GM21576 (cell line): ENCODE results near the gene GLDC.

Experiments used
- ATAC-seq: cut with Tn5 transposase; IDR thresholded peaks from one replicate; pipeline ENCODE4 v1.9.1; 2021; ENCODE audit warnings: mild to moderate bottlenecking, moderate library complexity; ENCODE audit not compliant: unreplicated experiment

The GLDC gene

DNA sequence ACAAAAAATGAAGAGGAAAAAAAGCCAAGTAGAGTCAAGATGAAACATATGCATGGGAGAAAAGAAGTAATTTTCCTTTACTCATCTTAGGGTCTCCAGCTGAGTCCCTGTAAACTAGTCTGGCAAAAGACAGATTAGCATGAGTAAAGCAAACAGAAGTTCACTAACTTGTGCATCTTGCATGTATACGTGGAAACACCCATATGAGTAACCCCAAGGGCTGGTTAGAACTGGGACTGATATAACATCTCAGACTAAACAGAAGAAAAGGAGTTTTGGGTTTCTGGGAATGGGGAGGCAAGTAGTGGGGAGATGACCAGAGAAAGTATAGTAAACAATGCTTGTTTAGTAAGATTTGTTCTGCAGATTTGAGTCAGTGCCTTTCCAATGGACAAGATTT is 20.1 kb upstream of the GLDC start:
- ATAC-seq = no peak

DNA sequence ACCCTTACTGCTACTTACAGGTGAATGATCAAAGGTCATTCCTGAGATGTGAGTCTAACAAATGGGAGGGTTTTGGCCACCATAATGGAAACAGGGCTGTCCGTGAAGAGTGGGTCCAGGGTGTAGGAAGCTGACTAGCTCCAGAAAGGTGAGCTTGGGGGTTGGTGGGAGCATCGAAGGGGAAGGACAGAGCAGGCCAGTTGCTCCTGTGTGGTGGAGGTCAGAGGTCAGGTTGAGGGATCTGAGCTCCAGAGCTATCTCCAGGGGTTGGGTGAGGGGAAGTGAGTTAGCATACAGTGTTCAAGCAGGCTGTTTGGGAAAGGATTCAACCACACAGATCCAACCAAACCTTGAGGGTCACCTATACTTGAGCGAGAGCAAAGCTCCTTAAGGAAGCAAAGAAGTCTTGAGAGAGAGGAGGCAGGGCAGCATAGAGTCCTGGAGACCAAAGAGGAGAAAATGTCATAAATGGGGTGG is 18.7 kb upstream of the GLDC start:
- ATAC-seq = no peak

DNA sequence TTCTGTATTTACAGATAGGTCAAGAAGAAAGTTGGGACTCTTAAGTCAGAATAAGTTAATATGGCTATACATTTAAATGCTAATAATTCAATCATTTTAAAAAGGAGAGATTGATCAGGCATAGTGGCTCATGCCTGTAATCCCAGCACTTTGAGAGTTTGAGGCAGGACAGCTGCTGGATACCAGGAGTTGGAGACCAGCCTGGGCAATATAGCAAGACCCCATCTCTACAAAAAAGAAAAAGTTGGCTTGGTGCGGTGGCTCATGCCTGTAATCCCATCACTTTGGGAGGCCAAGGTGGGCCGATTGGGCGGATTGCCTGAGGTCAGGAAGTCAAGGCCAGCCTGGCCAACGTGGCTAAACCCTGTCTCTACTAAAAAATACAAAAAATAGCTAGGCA is 15.0 kb upstream of the GLDC start:
- ATAC-seq = no peak

DNA sequence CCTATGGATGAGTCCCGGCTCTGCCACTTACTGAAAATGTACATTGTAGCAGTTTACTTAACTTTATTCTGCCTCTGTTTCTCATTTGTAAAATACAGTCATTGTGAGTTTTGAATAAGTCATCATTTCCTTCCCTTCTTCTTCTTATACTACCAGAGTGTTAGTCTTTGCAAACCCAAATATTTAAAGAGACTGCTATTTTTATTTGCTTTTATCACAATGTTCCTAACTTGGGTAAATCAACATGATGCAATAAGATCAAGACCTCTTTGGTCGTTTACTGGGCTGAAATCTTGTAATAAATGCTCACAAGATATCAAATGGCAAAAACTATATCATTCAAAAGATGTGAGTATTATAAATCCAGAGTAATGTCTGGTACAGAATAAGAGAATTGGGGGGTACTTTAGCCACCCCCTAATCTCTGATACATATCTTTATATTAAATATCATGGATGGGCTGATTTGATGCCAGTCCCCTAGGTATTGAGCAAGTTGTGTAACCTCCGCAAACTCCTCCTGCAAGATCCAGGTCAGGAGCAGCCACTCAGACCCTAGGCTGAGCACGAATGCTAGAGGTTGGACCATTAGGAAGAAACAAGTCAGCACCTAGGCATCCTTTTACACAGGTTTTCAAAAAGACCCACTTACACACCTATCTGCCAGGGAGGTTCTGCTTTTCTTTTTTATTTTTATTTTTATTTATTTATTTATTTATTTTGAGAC is 13.3 kb upstream of the GLDC start:
- no peak for ATAC-seq

DNA sequence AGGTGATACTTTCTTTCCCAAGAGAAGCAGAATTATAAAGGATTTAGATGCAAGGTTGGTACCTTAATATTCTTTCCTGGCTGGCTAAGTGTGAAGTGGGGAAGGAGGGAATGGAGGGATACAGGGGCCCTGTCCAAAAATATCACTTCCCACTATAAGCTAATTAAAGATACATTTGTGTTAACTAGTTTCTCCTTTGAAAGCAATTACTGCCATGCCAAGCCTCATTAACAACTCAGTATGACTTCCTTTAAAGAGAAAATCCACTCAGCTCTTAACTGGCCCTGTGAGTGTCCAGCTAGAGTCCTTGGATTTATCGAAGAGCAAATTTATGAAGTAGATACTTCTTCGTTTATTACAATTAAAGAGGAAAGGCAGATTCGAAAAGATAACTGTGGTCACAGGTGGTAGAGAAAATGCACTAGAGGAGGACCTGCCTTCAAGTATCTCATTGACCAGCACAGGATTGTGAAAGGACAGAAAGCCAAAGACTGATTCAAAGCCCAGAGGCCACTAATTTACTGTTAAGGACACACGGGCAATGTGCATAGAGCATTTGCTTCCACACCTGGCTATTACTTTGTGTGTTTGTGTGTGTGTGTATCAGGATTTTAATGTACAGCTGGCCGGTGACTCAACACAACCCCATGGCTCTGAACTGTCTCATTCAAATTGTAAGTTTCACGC is 11.2 kb upstream of the GLDC start:
- ATAC-seq = no peak

DNA sequence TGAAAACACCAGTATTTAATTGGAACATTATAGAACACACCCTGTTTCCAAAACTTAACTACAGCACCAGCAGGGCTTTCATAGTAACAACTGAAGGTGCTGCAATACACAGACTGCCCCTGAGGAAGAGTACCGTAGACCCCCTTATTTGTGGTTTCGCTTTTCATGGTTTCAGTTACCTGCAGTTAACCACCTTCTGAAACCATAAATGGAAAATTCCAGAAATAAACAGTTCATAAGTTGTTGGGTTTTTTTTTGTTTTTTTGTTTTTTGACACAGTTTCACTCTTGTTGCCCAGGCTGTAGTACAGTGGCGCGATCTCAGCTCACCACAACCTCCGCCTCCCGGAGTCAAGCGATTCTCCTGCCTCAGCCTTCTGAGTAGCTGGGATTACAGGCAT is 9.5 kb upstream of the GLDC start:
- peak; percentile 82 for ATAC-seq

DNA sequence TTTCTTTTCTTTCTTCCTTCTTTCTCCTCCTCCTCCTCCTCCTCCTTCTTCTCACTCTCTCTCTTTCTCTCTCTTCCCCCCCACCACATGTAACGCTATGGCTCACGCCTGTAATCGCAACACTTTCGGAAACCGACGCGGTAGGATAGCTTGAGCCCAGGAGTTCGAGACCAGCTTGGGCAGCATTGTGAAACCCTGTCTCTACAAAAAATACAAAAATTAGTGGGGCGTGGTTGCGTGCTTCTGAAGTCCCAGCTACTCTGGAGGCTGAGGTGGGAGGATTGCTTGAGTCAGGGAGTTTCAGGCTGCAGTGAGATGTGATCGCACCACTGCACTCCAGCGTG is 736 bp upstream of the GLDC start:
- peak; percentile 25 for ATAC-seq

DNA sequence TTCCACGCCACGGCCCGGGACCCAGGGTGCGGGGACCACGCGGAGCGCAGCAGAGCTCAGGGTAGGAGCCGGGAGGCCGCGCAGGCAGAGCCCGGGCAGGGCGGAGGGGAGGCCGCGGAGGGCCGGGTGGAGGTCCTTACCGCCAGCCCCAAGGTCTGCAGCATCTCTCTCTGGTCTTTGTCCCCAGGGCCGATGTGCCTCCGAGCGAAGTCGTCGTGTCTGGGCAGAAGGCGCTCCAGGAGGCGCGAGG is 499 bp downstream of the GLDC start:
- ATAC-seq = peak; percentile 26

DNA sequence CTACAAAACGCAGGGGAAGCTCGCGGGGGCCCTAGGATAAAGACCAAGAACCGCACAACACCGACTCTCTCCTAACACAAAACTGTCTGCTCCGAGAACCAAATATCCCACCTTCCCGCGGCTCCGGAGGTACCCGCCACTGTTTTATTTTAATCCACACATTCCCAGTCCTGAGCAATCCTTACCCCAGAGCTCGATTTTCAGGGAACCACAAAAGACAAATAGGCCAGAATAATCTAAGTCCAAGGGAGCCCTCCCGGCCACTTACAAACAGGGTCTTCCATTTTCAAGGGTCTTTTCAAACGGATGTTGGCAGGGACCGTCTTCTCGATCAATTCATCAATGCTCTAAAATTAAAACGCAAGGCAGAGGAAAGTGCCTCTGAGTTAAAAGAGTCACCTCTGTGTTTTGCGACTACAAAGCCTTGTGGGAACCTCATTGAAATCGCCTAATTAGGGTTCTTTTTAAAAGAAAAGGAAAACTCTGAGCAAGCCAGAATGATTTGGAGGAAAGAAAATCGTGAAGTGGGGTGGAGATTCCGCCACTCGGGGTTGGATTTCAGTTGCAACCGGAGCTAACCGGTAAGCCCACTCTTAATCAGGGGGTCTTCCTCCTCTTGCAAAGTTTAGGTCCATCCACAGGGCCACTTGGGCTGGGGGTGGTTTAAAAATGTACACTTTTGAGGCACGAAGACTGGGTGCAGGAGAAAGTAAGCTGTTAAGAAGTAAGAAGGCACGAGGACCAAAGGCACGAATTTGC is 1.0 kb downstream of the GLDC start:
- ATAC-seq = no peak

DNA sequence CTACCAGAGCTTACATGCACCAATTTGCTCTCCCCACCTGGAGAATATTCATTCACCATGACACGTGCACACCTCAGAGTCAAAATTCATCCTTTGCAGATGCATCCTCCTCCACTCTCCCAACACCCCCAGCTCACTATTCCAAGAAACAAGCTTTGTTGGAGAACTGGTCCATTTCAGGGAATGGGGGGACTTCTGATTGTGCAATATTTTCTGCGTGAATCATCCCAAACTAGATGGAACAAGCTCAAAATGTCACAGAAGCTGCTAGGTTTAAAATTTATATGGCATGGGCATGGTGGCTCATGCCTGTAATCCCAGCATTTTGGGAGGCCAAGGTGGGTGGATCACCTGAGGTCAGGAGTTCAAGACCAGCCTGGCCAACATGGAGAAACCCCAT is 3.6 kb downstream of the GLDC start:
- ATAC-seq = no peak

DNA sequence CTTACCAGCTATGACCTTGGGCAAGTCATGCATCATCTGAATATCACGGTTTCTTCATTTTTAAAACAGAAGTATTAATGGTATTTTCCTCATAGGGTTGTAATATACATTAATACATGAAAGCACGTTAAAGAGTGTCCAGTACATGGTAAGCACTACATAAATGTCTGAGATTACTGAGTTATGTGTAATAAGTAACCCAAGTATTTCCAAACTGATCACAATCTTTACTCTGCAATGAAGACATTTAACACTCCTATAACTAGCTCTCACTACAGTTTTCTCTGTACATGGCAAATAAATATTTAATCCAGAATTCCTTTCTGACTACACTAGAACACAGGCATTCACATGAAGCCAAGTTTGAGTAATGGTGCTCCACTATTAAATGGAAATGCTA is 4.0 kb downstream of the GLDC start:
- no peak for ATAC-seq

DNA sequence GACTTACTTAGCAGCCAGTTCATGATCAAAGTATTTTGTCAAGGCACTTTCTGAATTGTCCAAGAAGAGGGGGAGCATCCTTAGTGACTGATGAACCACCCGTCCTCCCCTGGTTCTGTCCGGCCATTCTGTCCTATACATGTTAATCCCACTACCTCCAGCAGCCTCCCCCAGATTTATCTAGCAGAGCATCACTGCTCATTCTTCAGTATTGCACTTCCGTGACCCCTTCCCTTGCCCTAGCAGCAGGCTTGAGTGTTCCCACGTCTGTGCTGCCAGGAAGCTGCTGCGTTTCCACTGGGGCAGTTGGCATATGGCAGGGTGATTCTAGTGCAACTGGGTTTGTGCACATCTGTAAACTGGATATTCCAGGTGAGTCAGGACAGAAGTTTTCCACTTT is 4.5 kb downstream of the GLDC start:
- ATAC-seq = no peak

DNA sequence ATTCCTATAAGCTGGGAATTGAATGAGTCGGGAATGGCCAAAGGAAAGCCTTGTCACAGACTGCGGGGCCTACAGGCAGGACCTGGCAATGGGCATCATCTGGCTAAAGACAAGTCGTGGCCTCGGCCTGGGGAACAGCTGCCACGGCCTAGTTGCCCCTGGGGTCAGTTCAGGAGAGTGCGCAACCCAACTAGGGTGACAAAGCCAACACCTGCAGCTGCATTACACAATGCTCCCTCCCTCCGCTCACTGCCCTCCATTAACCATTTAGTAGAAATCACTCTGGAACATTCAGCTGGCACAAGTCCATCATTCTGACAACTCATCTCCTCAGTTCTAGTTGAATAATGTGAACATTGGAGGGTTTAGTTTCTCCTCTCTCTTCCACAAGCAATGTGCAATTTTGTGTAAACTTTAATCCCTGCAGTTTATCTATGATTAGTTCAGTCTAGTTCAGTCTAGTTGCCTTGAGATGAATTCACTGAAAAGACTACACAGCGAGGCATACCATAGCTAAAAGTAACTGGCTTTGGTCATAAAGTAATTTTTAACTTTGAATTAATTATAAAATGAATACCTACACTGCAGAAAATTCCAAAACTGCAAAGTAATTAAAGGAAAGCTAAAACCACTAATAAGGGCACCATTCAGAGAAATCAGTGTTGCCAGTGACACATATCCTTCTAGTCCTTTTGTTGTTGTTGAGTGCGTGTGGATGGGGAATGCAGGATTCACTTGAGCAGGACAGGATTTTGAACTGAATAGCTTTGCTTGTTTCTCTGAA is 5.1 kb downstream of the GLDC start:
- ATAC-seq = no peak

DNA sequence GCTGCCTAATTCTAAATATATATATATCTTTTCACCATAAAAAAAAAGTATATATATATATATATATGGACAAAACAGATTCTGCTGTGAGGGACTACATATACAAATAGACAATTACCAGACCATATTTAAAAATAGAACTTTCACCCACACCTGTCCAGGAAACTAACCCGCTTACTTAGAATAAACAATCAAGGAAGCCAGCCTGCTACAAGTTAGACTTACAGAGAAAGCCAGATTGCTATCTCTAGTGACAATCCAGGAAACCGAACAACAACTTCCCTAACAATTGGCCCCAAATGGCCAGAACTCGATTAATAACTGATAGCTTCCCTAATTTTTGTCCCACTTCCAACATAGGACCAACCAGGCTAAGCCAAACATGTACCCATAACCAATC is 5.9 kb downstream of the GLDC start:
- ATAC-seq = no peak

DNA sequence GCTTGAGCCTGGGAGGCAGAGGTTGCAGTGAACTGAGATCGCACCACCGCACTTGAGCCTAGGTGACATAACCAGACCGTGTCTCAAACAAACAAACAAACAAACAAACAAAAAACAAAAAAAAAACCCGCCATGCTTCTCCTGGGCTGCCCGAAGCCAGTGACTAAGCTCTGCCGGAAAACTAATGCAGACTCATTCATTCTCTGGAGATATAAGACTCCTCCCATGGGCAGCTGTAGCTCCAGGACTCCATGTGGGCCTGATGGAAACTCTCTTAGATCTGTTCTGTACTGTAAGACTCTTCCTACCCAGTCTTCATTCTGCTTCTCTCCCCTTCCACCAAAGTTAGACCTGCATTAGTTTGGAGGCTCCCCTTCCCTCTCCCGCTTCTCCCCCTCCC is 11.1 kb downstream of the GLDC start:
- ATAC-seq = no peak

DNA sequence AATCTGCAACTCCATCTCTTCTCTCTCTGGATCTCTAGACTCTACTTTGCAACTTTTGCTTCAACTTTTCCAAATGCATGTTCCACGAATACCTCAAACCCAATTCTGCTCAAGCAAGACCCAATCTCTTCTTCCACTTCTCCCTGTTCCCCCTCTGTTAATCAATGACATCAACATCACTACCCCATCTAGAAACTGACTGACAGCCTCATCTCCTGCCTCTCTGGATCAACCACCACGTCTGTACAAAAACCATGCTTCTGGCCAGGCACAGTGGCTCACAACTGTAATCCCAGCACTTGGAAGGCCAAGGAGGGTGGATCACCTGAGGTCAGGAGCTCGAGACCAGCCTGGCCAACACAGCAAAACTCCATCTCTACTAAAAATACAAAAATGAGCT is 12.2 kb downstream of the GLDC start:
- no peak for ATAC-seq

DNA sequence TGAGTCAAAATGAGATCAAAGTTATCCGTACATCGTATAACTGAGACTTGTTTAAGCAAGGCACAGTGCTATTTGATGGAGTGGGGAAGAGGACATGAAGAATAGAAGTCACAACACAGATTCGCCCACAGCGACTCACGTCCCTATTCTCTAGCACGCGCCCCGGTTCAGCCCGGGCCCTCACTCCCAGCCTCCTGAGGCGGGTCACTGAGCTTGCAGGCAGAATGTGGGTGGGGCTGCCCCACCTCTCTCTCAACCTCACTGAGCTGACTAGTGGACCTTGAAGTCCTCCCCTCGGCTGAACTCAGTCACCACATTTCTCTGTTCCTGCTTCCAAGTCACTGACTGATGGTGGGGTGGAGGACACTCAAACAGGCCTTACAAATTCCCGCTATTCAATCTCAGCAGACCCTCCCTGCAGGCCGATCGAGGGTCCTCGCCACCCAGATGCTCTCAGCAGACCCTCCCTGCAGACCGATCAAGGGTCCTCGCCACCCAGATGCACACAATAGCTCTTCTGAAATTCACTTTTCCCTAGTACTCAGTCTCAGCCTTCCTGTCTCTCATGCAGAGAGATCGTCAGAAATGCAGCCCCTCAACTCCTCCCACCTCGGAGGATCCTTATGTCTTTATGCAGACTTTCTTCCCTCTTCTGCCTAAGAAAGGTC is 12.9 kb downstream of the GLDC start:
- peak; percentile 92 for ATAC-seq

DNA sequence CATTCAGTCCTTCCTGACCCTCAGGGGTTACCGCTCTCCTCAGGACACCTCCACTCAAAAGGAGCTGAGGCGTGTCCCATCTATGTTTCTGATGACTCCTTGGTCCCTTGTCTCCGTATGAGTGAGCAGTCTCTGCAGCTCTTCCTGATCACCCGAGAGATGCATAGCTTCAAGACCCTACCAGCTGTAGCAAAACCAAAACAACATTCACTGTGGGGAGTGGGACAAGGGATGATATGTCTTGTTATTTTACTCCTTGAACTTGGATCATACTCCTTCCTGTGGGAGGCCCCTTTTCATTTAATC is 14.4 kb downstream of the GLDC start:
- peak; percentile 21 for ATAC-seq

DNA sequence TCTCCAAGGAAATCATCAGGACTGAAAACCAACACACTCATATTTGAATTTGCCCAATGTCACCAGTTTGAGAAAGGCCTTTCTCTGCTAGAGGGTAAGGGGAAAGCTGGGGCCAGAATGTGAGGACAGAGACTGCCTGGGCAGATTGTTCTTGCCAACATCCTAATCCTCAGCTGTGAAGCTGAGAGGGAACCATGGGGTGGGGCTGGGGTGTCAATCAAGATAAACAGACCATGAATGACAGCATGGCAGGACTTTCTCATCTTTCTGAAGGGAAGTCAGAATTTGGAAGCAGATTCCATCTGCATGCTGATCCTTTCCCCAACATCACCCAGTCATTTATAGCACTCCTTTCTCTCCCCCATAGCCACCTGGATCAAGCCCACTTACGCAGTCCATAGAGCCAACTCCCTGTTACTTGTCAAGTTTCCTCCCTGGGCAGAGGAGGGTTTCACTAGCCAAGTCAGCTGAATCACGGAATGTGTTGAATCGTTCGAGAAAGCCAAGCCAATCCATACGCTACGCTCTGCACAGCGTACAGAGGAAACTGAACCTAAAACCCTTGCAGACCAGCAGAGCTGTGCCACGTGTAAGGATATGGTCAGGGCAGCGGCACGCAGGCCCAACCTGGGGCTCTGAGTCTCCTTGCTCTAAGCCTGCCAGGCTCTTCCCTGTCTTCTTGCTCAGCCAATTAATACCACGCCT is 14.9 kb downstream of the GLDC start:
- ATAC-seq = peak; percentile 58

DNA sequence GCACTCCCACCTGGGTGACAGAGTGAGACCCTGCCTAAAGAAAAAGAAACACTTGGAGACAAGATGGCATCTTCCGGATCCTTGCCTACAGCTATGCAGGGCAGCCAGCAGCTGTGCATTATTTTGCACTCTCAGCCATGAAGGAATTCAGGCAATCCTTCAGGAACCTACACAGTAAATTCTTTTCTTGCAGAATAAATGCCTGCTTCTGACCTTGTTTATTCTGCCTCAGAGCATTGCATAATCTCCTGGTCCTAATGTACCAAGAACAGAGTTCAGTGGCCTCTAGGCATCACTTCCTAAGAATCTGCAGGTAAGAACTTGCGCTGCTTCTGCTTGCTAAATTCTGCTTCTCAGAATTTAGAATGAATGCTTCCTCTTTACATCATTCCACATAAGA is 16.8 kb downstream of the GLDC start:
- ATAC-seq = no peak

DNA sequence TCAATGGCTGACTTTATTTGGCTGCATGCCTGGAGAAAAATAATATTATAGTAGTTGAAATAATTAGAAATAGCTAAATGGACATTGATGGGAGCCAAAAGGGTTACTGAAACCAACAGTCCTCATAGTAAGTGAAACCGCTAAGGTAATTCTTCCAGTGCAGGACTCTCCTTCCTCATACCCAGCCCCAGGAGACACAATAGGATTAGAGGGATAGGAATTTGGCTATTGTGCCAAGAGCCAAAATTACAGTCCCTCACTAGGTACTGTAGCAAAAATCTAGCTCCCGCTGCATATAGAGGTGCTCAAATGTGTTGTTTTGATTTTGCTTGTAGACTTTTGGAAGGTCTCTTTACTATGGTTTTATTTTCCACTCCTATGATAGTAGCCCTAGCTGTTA is 20.2 kb downstream of the GLDC start:
- ATAC-seq = no peak
